Measurements from ENCODE around the gene MEGF11.

The MEGF11 gene

GRCh38 chr15:66269326-66270090 is 16.0 kb upstream of the MEGF11 start (continued):
- TF ChIP-seq GLI4 (tag by site-specific recombination; IDR thresholded peaks at IDR 0.05) (no peak), ZNF184 (tag by site-specific recombination; IDR thresholded peaks at IDR 0.05) (peak; percentile 22; the same call in 1 of the 2 replicates), ZNF37A (tag by site-specific recombination; IDR thresholded peaks at IDR 0.05) (no peak; the same call in 1 of the 2 replicates), ZNF24 (tag by site-specific recombination; IDR thresholded peaks at IDR 0.05) (peak; percentile 96), ZNF768 (tag by site-specific recombination; IDR thresholded peaks at IDR 0.05) (no peak), ZNF623 (tag by site-specific recombination; IDR thresholded peaks at IDR 0.05) (no peak), GLI2 (tag by site-specific recombination; IDR thresholded peaks at IDR 0.05; ENCODE audit: borderline replicate concordance, low read depth) (no peak; the same call in 1 of the 2 replicates), PRDM1 (tag by site-specific recombination; IDR thresholded peaks at IDR 0.05) (peak; percentile 75; the same call in 1 of the 2 replicates), ZNF10 (tag by site-specific recombination; IDR thresholded peaks at IDR 0.05) (peak; percentile 69), ZBTB1 (tag by site-specific recombination; IDR thresholded peaks at IDR 0.05) (no peak), ZNF670 (tag by site-specific recombination; IDR thresholded peaks at IDR 0.05; ENCODE audit: low read depth) (no peak), HOXA7 (CRISPR knock-in tag; IDR thresholded peaks at IDR 0.05; ENCODE audit: borderline replicate concordance) (no peak), ZBTB21 (tag by site-specific recombination; IDR thresholded peaks at IDR 0.05) (peak; percentile 57; the same call in 1 of the 2 replicates), ZNF2 (tag by site-specific recombination; IDR thresholded peaks at IDR 0.05) (peak; percentile 95), ZNF354C (tag by site-specific recombination; IDR thresholded peaks at IDR 0.05; ENCODE audit: borderline replicate concordance, low read depth) (no peak), WT1 (tag by site-specific recombination; IDR thresholded peaks at IDR 0.05) (0 out of 2 replicates have a peak, but pooled peaks have one; percentile 57), KLF10 (tag by site-specific recombination; IDR thresholded peaks at IDR 0.05) (0 out of 2 replicates have a peak, but pooled peaks have one; percentile 29), ZNF174 (tag by site-specific recombination; IDR thresholded peaks at IDR 0.05) (no peak), ZBTB26 (tag by site-specific recombination; optimal IDR thresholded peaks at IDR 0.05) (no peak), PATZ1 (tag by site-specific recombination; IDR thresholded peaks at IDR 0.05) (peak; percentile 75), ZNF830 (tag by site-specific recombination; IDR thresholded peaks at IDR 0.05; ENCODE audit: low read depth) (no peak), ZNF654 (tag by site-specific recombination; IDR thresholded peaks at IDR 0.05; ENCODE audit: low read depth) (no peak), INSM2 (tag by site-specific recombination; IDR thresholded peaks at IDR 0.05) (peak; percentile 75; the same call in 1 of the 2 replicates), SP3 (tag by site-specific recombination; IDR thresholded peaks at IDR 0.05) (no peak), ZNF391 (tag by site-specific recombination; IDR thresholded peaks at IDR 0.05; ENCODE audit: borderline replicate concordance, low read depth) (peak; percentile 82; the same call in 1 of the 2 replicates), MYNN (tag by site-specific recombination; IDR thresholded peaks at IDR 0.05; ENCODE audit: borderline replicate concordance) (peak; percentile 37; the same call in 1 of the 2 replicates), TRIM28 (IDR thresholded peaks at IDR 0.05; ENCODE audit: borderline replicate concordance, low read length) (0 out of 2 replicates have a peak, but pooled peaks have one; percentile 42), ZNF311 (tag by site-specific recombination; IDR thresholded peaks at IDR 0.05; ENCODE audit: borderline replicate concordance) (no peak), ZNF292 (tag by site-specific recombination; IDR thresholded peaks at IDR 0.05; ENCODE audit: borderline replicate concordance, low read depth) (no peak), REST (tag by site-specific recombination; IDR thresholded peaks at IDR 0.05) (no peak; the same call in 1 of the 2 replicates), ZNF341 (tag by site-specific recombination; IDR thresholded peaks at IDR 0.05; ENCODE audit: low read depth) (0 out of 2 replicates have a peak, but pooled peaks have one; percentile 42), ZNF549 (tag by site-specific recombination; IDR thresholded peaks at IDR 0.05) (no peak)
